KMS-11 (cell line): Measurements from ENCODE around the gene ELAVL1.

Source experiments
- H2AFZ ChIP-seq: fragments of 200-600 bp; sonication (generic); 2 replicates; pipeline ENCODE4 v1.6.1; 2016; ENCODE audit warnings: antibody characterized with exemption, mixed run types, low read depth
- H3K27ac ChIP-seq: fragments of 200-600 bp; sonication (generic); 2 replicates; pipeline ENCODE4 v1.6.1; 2016; ENCODE audit warnings: mild to moderate bottlenecking, mixed run types
- H3K27me3 ChIP-seq: fragments of 200-600 bp; sonication (generic); 2 replicates; pipeline ENCODE4 v1.6.1; 2017; ENCODE audit warnings: mild to moderate bottlenecking, low read depth, mixed run types, moderate library complexity; ENCODE audit not compliant: insufficient read depth
- H3K36me3 ChIP-seq: fragments of 200-600 bp; sonication (generic); 2 replicates; pipeline ENCODE4 v1.6.1; 2017; ENCODE audit warnings: mild to moderate bottlenecking, mixed run types; ENCODE audit not compliant: insufficient read depth
- H3K4me1 ChIP-seq: fragments of 200-600 bp; sonication (generic); 2 replicates; pipeline ENCODE4 v1.6.1; 2016; ENCODE audit warnings: mild to moderate bottlenecking, low read depth, mixed run types; ENCODE audit not compliant: poor library complexity, severe bottlenecking
- H3K4me2 ChIP-seq: fragments of 200-600 bp; sonication (generic); 2 replicates; pipeline ENCODE4 v1.7.0; 2016; ENCODE audit warnings: mild to moderate bottlenecking, mixed run types
- H3K4me3 ChIP-seq: fragments of 200-600 bp; sonication (generic); IDR thresholded peaks from 2 replicates; pipeline ENCODE4 v1.6.1; 2017; ENCODE audit warnings: low read depth, low read length, mixed read lengths; ENCODE audit not compliant: insufficient read depth
- H3K79me2 ChIP-seq: fragments of 200-600 bp; sonication (generic); 2 replicates; pipeline ENCODE4 v1.6.1; 2016; ENCODE audit warnings: low read depth, mixed run types; ENCODE audit not compliant: insufficient read depth
- H3K9ac ChIP-seq: fragments of 200-600 bp; sonication (generic); 2 replicates; pipeline ENCODE4 v1.6.1; 2016; ENCODE audit warnings: mild to moderate bottlenecking, mixed run types
- H4K20me1 ChIP-seq: fragments of 200-600 bp; sonication (generic); 2 replicates; pipeline ENCODE4 v1.6.1; 2016; ENCODE audit warnings: mild to moderate bottlenecking, mixed run types; ENCODE audit not compliant: insufficient read depth
- TF ChIP-seq, protein P1 (sequence below): fragments of 200-600 bp; sonication (generic); conservative IDR thresholded peaks from 2 replicates; pipeline ENCODE4 v1.6.1; 2017; ENCODE audit warnings: low read depth, mild to moderate bottlenecking, antibody characterized with exemption, low read length, moderate library complexity, mixed read lengths

ELAVL1 gene

DNA sequence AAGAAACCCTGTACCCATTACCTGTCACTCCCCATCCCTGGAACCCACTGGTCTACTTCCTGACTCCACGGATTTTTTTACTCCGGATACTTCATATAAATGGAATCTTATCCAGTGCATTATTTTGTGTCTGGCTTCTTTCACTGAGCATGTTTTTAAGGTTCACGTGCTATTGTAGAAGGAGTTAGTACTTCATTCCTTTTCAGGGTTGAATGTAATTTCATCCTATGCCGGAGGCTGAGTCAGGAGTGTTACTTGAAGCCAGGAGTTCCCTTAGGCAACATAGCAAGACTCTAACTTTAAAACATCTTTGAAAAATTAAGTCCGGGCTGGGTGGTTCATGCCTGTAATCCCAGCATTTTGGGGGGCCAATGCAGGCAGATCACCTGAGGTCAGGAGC is 17.9 kb upstream of the ELAVL1 start:
- no peaks in the 10 kb centered on the region for H4K20me1 ChIP-seq
- H3K79me2 ChIP-seq, result no peaks in the 10 kb centered on the region
- no peaks in the 10 kb centered on the region for H3K4me1 ChIP-seq
- no peak overlapping the region for H3K4me2 ChIP-seq
- H2AFZ ChIP-seq, result no peak overlapping the region
- no peaks in the 10 kb centered on the region; the same call in 1 of the 2 replicates for H3K27me3 ChIP-seq
- H3K36me3 ChIP-seq, result no peaks in the 10 kb centered on the region
- no peak overlapping the region for H3K27ac ChIP-seq
- H3K4me3 ChIP-seq, result no peak overlapping the region
- TF ChIP-seq, protein P1, sequence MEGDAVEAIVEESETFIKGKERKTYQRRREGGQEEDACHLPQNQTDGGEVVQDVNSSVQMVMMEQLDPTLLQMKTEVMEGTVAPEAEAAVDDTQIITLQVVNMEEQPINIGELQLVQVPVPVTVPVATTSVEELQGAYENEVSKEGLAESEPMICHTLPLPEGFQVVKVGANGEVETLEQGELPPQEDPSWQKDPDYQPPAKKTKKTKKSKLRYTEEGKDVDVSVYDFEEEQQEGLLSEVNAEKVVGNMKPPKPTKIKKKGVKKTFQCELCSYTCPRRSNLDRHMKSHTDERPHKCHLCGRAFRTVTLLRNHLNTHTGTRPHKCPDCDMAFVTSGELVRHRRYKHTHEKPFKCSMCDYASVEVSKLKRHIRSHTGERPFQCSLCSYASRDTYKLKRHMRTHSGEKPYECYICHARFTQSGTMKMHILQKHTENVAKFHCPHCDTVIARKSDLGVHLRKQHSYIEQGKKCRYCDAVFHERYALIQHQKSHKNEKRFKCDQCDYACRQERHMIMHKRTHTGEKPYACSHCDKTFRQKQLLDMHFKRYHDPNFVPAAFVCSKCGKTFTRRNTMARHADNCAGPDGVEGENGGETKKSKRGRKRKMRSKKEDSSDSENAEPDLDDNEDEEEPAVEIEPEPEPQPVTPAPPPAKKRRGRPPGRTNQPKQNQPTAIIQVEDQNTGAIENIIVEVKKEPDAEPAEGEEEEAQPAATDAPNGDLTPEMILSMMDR, result no peak
- H3K9ac ChIP-seq, result no peak overlapping the region

DNA sequence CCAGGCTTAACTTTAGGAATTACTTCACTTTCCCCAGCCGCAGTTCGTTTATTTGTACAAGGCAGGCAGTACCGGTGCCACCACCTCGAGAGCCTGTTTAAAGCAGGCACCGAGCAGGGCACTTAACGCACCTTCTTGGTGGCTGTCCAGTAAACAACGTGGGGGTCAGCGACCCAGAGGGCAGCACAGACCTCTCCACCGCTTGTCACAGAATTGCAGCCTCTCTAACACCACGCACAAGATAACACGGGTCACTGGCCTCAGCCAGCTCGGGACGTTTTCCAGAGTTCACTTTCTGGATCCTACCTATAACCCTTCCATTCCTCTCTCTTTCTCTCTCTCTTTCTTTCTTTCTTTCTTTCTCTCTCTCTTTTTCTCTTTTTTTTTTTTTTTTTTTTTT is 16.8 kb upstream of the ELAVL1 start:
- no peaks in the 10 kb centered on the region for H4K20me1 ChIP-seq
- no peak overlapping the region for H3K4me2 ChIP-seq
- H3K27me3 ChIP-seq, result no peaks in the 10 kb centered on the region
- no peak overlapping the region for H3K27ac ChIP-seq
- no peaks in the 10 kb centered on the region for H3K79me2 ChIP-seq
- H2AFZ ChIP-seq, result no peak overlapping the region
- no peak overlapping the region for H3K9ac ChIP-seq
- TF ChIP-seq, protein P1, result no peak
- H3K36me3 ChIP-seq, result no peaks in the 10 kb centered on the region
- H3K4me1 ChIP-seq, result no peaks in the 10 kb centered on the region
- no peak overlapping the region for H3K4me3 ChIP-seq

DNA sequence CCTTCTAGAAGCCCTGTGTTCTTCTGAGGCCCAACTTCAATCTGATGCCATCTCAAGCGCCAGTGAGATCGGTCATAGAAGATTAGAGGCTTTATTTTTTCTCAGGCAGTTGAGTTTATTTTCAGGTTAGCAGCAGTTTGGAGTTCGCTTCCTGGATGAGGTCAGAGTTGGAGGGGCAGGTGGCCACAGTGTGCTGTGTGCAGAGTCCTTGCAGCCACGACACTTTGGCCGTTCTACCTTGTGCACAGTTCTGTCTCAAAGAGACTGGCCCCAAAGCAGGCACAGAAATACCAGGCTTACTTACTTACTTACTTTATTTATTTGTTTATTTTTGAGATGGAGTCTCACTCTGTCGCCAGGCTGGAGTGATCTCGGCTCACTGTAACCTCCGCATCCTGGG is 15.9 kb upstream of the ELAVL1 start:
- Histone ChIP-seq H3K4me3 (no peak overlapping the region), H3K4me2 (no peak overlapping the region), H3K9ac (no peak overlapping the region), H3K27me3 (no peaks in the 10 kb centered on the region), H3K36me3 (no peaks in the 10 kb centered on the region), H3K79me2 (no peaks in the 10 kb centered on the region), H4K20me1 (no peaks in the 10 kb centered on the region), H3K4me1 (no peaks in the 10 kb centered on the region), H3K27ac (no peak overlapping the region), H2AFZ (no peak overlapping the region)
- TF ChIP-seq, protein P1, result no peak

DNA sequence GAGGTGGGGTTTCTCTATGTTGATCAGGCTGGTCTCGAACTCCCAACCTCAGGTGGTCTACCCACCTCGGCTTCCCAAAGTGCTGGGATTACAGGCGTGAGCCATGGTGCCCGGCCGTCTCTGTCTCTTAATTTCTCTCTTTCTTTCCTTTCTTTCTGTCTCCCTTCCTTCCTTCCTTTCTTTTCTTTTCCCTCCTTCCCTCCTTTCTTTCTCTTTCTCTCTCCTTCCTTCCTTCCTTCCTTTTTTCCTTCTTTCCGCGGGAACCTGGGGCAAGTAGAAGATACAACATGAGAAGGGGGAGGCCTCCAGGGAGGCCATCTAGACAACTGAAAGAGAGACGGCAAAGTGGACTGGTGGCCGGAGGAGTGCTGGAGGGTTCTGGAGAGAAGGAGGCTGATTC is 15.2 kb upstream of the ELAVL1 start:
- TF ChIP-seq, protein P1, result no peak
- no peak overlapping the region for H2AFZ ChIP-seq
- H3K4me3 ChIP-seq, result no peak overlapping the region
- H3K36me3 ChIP-seq, result no peaks in the 10 kb centered on the region
- H3K27ac ChIP-seq, result no peak overlapping the region
- H3K4me2 ChIP-seq, result no peak overlapping the region
- no peaks in the 10 kb centered on the region for H3K79me2 ChIP-seq
- no peak overlapping the region for H3K9ac ChIP-seq
- H3K27me3 ChIP-seq, result no peaks in the 10 kb centered on the region
- H4K20me1 ChIP-seq, result no peaks in the 10 kb centered on the region
- H3K4me1 ChIP-seq, result no peaks in the 10 kb centered on the region
